ENCODE measurements around the gene UBR2. TPM values are rescaled to one million over a fixed set of nuclear protein-coding genes. Genes with fewer than 3 reads are reported as not detected.
A peak's percentile ranks its signal among the peaks of the same experiment; 100 is the strongest.

Gene UBR2
- total and polyA plus RNA-seq, 2 of the 13 experiments (the other 11 are each of a cell fraction or from before 2014, with no cell fraction given), result 17.6 to 29.3 TPM

GRCh38 chr6:42726485-42727086, 162.8 kb downstream of the UBR2 start (continued):
- TF ChIP-seq ZNF674 (CRISPR knock-in tag; IDR thresholded peaks at IDR 0.05; ENCODE audit: low read depth) (no peak), HOXA7 (CRISPR knock-in tag; IDR thresholded peaks at IDR 0.05) (no peak), NFKBIZ (CRISPR knock-in tag; IDR thresholded peaks at IDR 0.05) (no peak), POGK (CRISPR knock-in tag; conservative IDR thresholded peaks at IDR 0.05) (peak; percentile 63; the same call in 1 of the 2 replicates), XBP1 (CRISPR knock-in tag; IDR thresholded peaks at IDR 0.05) (no peak), POLR2A (IDR thresholded peaks at IDR 0.05; ENCODE audit: insufficient read depth in 1 of 2, low read depth in 2 of 2, low read length in 2 of 2) (no peak), ZBTB38 (CRISPR knock-in tag; IDR thresholded peaks at IDR 0.05) (no peak), CEBPG (CRISPR knock-in tag; IDR thresholded peaks at IDR 0.05) (no peak), HNF1A (IDR thresholded peaks at IDR 0.05; ENCODE audit: low read depth) (no peak), HNF1A (CRISPR knock-in tag; IDR thresholded peaks at IDR 0.05; ENCODE audit: borderline replicate concordance) (no peak), ZNF276 (CRISPR knock-in tag; IDR thresholded peaks at IDR 0.05; ENCODE audit: low read depth) (no peak), SNAI1 (CRISPR knock-in tag; IDR thresholded peaks at IDR 0.05; ENCODE audit: borderline replicate concordance) (no peak), ZNF710 (CRISPR knock-in tag; IDR thresholded peaks at IDR 0.05; ENCODE audit: borderline replicate concordance) (no peak), HMGXB3 (CRISPR knock-in tag; IDR thresholded peaks at IDR 0.05; ENCODE audit: borderline replicate concordance) (no peak), ZNF383 (CRISPR knock-in tag; IDR thresholded peaks at IDR 0.05; ENCODE audit: borderline replicate concordance) (peak; percentile 70; the same call in 1 of the 2 replicates)
